Endothelial cell of umbilical vein (primary cell): ENCODE data around the gene TAS2R43. TPM values are rescaled to one million over a fixed set of nuclear protein-coding genes. Genes with fewer than 3 reads are reported as not detected.

Source experiments
- BruUV-seq: library from RNA; stranded (reverse); fragments of 400-500 nt; replicated peaks from 2 replicates; lab custom pipeline; 2021; lab: Mats Ljungman, UMichigan
- CTCF ChIA-PET: fragments of 300-600, 350-600 bp; sonication (Branson Sonifier 250); formaldehyde crosslinking; loops from one replicate; lab custom pipeline; 2021; ENCODE audit warnings: antibody characterized with exemption, inconsistent platforms; lab: Charles Lee
- POLR2A ChIA-PET: fragments of 300-600, 350-600 bp; sonication (Branson Sonifier 250); formaldehyde crosslinking; loops from one replicate; lab custom pipeline; 2021; ENCODE audit warnings: antibody characterized with exemption, inconsistent platforms; lab: Charles Lee
- DNase-seq: peaks from one replicate; pipeline ENCODE4 v3.0.0-alpha.2; 2011; ENCODE audit warnings: low read depth, low spot score
- FAIRE-seq: peaks from 2 replicates; lab custom pipeline; 2011; peaks lifted over from hg19 to GRCh38; lab: Jason Lieb, UNC
- H2AFZ ChIP-seq: 2 replicates; pipeline ENCODE4 v1.6.0; 2012; ENCODE audit warnings: low read depth, low read length, control low read depth, inconsistent platforms
- H3K27ac ChIP-seq: 2 replicates; pipeline ENCODE4 v1.5.1; 2011; ENCODE audit warnings: low read depth, mild to moderate bottlenecking, control low read depth, low read length, moderate library complexity; ENCODE audit not compliant: insufficient read depth
- H3K27me3 ChIP-seq, 2 experiments: 2 replicates each; pipeline versions ENCODE4 v1.6.0 to v1.6.1; 2011; ENCODE audit warnings: low read length in 2 of 2, mixed read lengths in 1 of 2; ENCODE audit not compliant: control insufficient read depth in 2 of 2, insufficient read depth in 2 of 2
- H3K36me3 ChIP-seq, 2 experiments: 2 replicates in 1 of 2; 3 replicates in 1 of 2; pipeline ENCODE4 v1.5.1; 2011; ENCODE audit warnings: low read length in 2 of 2, mild to moderate bottlenecking in 1 of 2, moderate library complexity in 1 of 2; ENCODE audit not compliant: control insufficient read depth in 2 of 2, insufficient read depth in 2 of 2; ENCODE audit errors: extremely low read depth in 1 of 2
- H3K4me1 ChIP-seq: 3 replicates; pipeline ENCODE4 v1.5.1; 2011; ENCODE audit warnings: mild to moderate bottlenecking, low read length; ENCODE audit not compliant: control insufficient read depth, insufficient read depth; ENCODE audit errors: extremely low read depth
- H3K4me2 ChIP-seq: 2 replicates; pipeline ENCODE4 v1.6.1; 2011; ENCODE audit warnings: low read length, control low read depth, mixed read lengths; ENCODE audit not compliant: insufficient read depth
- H3K4me3 ChIP-seq, 3 experiments: fragments of 200-600 bp in 1 of 3; sonication (generic), shearing (Covaris generic) in 1 of 3; replicated peaks in 1 of 3; 2 replicates each; pipeline ENCODE4 v1.5.1; 2011 to 2016; ENCODE audit warnings: control low read depth in 3 of 3, low read length in 3 of 3, mild to moderate bottlenecking in 2 of 3, inconsistent platforms in 1 of 3, low read depth in 1 of 3, moderate library complexity in 1 of 3; ENCODE audit not compliant: insufficient read depth in 1 of 3
- H3K79me2 ChIP-seq: 2 replicates; pipeline ENCODE4 v1.6.0; 2012; ENCODE audit warnings: low read length, inconsistent platforms; ENCODE audit not compliant: control insufficient read depth, insufficient read depth
- H3K9ac ChIP-seq: replicated peaks from 2 replicates; pipeline ENCODE3; 2011; ENCODE audit warnings: low read length, control low read depth; ENCODE audit not compliant: insufficient read depth; ENCODE audit errors: extremely low read depth
- H3K9me1 ChIP-seq: replicated peaks from 3 replicates; pipeline ENCODE4 v1.6.0; 2011; ENCODE audit warnings: mild to moderate bottlenecking, low read length; ENCODE audit not compliant: control insufficient read depth, insufficient read depth; ENCODE audit errors: extremely low read depth
- H3K9me3 ChIP-seq: replicated peaks from 2 replicates; pipeline ENCODE4 v1.5.1; 2012; ENCODE audit warnings: low read length, inconsistent platforms; ENCODE audit not compliant: control insufficient read depth, insufficient read depth
- H4K20me1 ChIP-seq: replicated peaks from 2 replicates; pipeline ENCODE3; 2011; ENCODE audit warnings: mild to moderate bottlenecking, low read length; ENCODE audit not compliant: control insufficient read depth, insufficient read depth; ENCODE audit errors: extremely low read depth
- CTCF ChIP-seq, 2 donors: IDR thresholded peaks; 1 replicate in 1 of 2; 2 replicates in 1 of 2; pipeline ENCODE4 v1.5.1; 2011; ENCODE audit warnings: low read length in 2 of 2, mild to moderate bottlenecking in 2 of 2, moderate library complexity in 2 of 2, control low read depth in 1 of 2, inconsistent platforms in 1 of 2, low read depth in 1 of 2; ENCODE audit not compliant: insufficient read depth in 1 of 2; ENCODE audit errors: extremely low read depth in 1 of 2
- EZH2 ChIP-seq: IDR thresholded peaks from 2 replicates; pipeline ENCODE4 v1.6.1; 2012; ENCODE audit warnings: borderline replicate concordance, low read depth, mild to moderate bottlenecking, moderate library complexity, low read length, inconsistent platforms; ENCODE audit not compliant: severe bottlenecking
- FOS ChIP-seq: IDR thresholded peaks from 2 replicates; pipeline ENCODE4 v1.6.1; 2011; ENCODE audit warnings: mild to moderate bottlenecking, low read length, moderate library complexity, borderline replicate concordance; ENCODE audit not compliant: insufficient read depth
- GATA2 ChIP-seq: IDR thresholded peaks from 2 replicates; pipeline ENCODE4 v1.7.0; 2011; ENCODE audit warnings: low read depth, mild to moderate bottlenecking, moderate library complexity, mixed read lengths, low read length; ENCODE audit not compliant: insufficient read length, insufficient read depth
- JUN ChIP-seq: IDR thresholded peaks from 2 replicates; pipeline ENCODE4 v1.6.1; 2011; ENCODE audit warnings: borderline replicate concordance, low read depth; ENCODE audit not compliant: insufficient read length, insufficient read depth
- MAX ChIP-seq: IDR thresholded peaks from 2 replicates; pipeline ENCODE4 v1.6.1; 2011; ENCODE audit not compliant: insufficient read depth, insufficient read length
- MYC ChIP-seq: IDR thresholded peaks from one replicate; pipeline ENCODE4 v1.6.1; 2011; ENCODE audit warnings: mild to moderate bottlenecking, low read depth, low read length
- POLR2A ChIP-seq: IDR thresholded peaks from 2 replicates; pipeline ENCODE4 v1.6.1; 2012; ENCODE audit warnings: low read depth, mild to moderate bottlenecking, control low read depth, low read length
- POLR2AphosphoS5 ChIP-seq: IDR thresholded peaks from 2 replicates; pipeline ENCODE4 v1.6.1; 2012; ENCODE audit warnings: low read depth, mild to moderate bottlenecking, control low read depth, low read length, moderate library complexity; ENCODE audit not compliant: insufficient read depth
- dilution Hi-C: fragments of 300-500 bp; cut with MboI; formaldehyde crosslinking; loops from one replicate; pipeline ENCODE4 v1.15.0; 2019; ENCODE audit warnings: low sequenced_read_pairs; ENCODE audit not compliant: extremely low pct_ligation_motif_present
- intact Hi-C: fragments of 100-400 bp; cut with micrococcal nuclease; formaldehyde crosslinking; loops from one replicate; pipeline ENCODE4 v1.10.0; 2022
- polyA plus RNA-seq, 4 experiments: library from polyadenylated mRNA; depleted of rRNA in 3 of 4; stranded (reverse) in 3 of 4; unstranded in 1 of 4; fragments of >200 nt; gene quantifications; 2 replicates each; pipeline versions ENCODE4 v1.2.1 to v1.2.3, GENCODE V29; 2011 to 2012; ENCODE audit warnings: missing spikeins in 1 of 4
- total RNA-seq: library from RNA; stranded (reverse); gene quantifications from 2 replicates; pipeline ENCODE4 v1.2.3, GENCODE V29; 2021

TAS2R43 gene
- total and polyA plus RNA-seq, 2 donors (not counting 3 experiments of a cell fraction or from before 2014, with no cell fraction given): 0.07 to 1.8 TPM

- Histone ChIP-seq H3K9me3 (no peaks in the 10 kb centered on the region), H3K4me1 (no peaks in the 10 kb centered on the region), H3K79me2 (peaks cover 43% of the 10 kb centered on the region), H3K36me3 (no peaks in the 10 kb centered on the region), H3K27ac (no peak within 1 kb of the TSS), H3K9ac (no peak within 1 kb of the TSS), H3K4me2 (no peak within 1 kb of the TSS), H3K9me1 (no peaks in the 10 kb centered on the region), H3K27me3 (no peaks in the 10 kb centered on the region), H2AFZ (no peak within 1 kb of the TSS), H4K20me1 (no peaks in the 10 kb centered on the region), H3K4me3 (no peak within 1 kb of the TSS)
- TF ChIP-seq POLR2AphosphoS5: no peak
- no peak for TF ChIP-seq FOS
- TF ChIP-seq MYC: no peak
- TF ChIP-seq GATA2: no peak
- no peak for TF ChIP-seq MAX
- dilution Hi-C loops: no loop called here
- DNase-seq (no peak), FAIRE-seq (no peak)
- intact Hi-C loops: no loop called here
- POLR2A ChIA-PET: no interaction called here
- CTCF ChIA-PET: no interaction called here
- no TSS peak for BruUV-seq
These were observed 42.2 kb upstream of the TAS2R43 start, which contains the start of gene TAS2R30 for GRCh38 chr12:11134305-11134704. TAS2R30 (minus strand) TSS chr12:11134644; CDS start chr12:11134244, 400 bp downstream.

- TF ChIP-seq CTCF (IDR thresholded peaks at IDR 0.05; ENCODE audit: extremely low read depth in 1 of 2, insufficient read depth in 1 of 2, low read depth in 1 of 2, low read length in 2 of 2): no peak
- TF ChIP-seq POLR2AphosphoS5: no peak
- no peak for TF ChIP-seq MYC
- TF ChIP-seq EZH2: no peak
- no peak for TF ChIP-seq GATA2
- TF ChIP-seq FOS: no peak
- TF ChIP-seq POLR2A: no peak
- TF ChIP-seq MAX: no peak
- no peak for TF ChIP-seq JUN
- Histone ChIP-seq H3K79me2 (peaks cover 46% of the 10 kb centered on the region), H3K9me1 (no peaks in the 10 kb centered on the region), H4K20me1 (no peaks in the 10 kb centered on the region), H3K4me2 (no peak overlapping the region), H3K27me3 (no peaks in the 10 kb centered on the region), H3K36me3 (no peaks in the 10 kb centered on the region), H3K4me3 (no peak overlapping the region), H3K9ac (no peak overlapping the region), H3K27ac (no peak overlapping the region), H3K9me3 (no peaks in the 10 kb centered on the region), H3K4me1 (no peaks in the 10 kb centered on the region), H2AFZ (no peak overlapping the region)
- dilution Hi-C loops (no loop called here), intact Hi-C loops (no loop called here)
- no TSS peak for BruUV-seq
- ChIA-PET CTCF (no interaction called here), POLR2A (no interaction called here)
- no peak for FAIRE-seq
- no peak for DNase-seq
These were observed 41.7 kb upstream of the TAS2R43 start for GRCh38 chr12:11133816-11134215.
